ENCODE measurements around the gene TMEM63A. TPM values are rescaled to one million over a fixed set of nuclear protein-coding genes. Genes with fewer than 3 reads are reported as not detected.
"Not testable (repeated sequence)": the region's sequence is repeated elsewhere in the genome, so short reads cannot be mapped to it uniquely, and the experiment has no call there.

The TMEM63A gene
- polyA plus RNA-seq (ENCODE audit: insufficient read length in 3 of 3), result 10 to 100 TPM; 35.7 to 43.0 (median 41.0) TPM

DNA sequence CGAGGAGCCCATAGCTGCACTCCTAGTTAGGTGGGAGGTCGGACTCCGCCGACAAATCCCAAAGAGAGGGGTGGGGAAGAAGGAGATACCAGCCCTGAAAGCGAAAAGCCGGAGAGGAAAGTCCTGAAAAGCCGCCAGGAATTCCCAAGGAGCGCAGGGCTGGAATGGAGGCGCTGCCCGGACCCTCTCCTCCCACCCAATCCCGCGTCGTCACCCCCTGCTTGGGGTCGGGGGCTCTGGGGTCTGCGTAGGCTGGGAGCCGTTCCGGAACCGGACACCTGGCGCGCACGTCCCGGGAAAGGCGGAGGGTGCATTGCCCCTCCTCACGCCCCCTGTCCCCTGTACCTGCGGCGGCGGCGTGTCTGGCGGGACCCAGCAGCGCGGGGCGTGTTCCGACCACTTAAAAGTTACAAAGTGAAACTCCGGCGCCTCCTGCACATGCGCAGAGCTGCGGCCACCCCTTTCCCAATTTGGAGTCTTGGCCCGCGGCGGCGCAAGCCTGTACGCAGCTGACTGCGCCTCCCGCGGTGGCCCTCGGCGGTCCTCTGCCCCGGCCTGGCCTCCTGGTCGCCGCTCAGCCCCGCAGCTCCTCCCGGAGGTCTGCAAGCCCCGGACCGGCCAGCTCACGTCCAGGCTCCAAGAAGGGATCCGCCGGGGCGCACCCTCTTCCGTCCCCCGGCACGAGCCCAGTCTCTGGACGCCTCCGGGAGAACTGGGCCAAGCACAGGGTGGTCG is at the start of gene TMEM63A:
Gene TMEM63A, minus strand, starts transcription at position 422 of the 735 bp plus-strand sequence. CDS start 4,800 bp downstream, outside the sequence.
- peak in 2 of 3 donors; percentile 79 to 80 for DNase-seq (ENCODE audit: low read depth in 3 of 3, low spot score in 2 of 3)

- no peak for DNase-seq (ENCODE audit: low read depth in 3 of 3, low spot score in 2 of 3)
Measured at GRCh38 chr1:225931270-225932136, 49.3 kb upstream of the TMEM63A start.

- no peak for DNase-seq (ENCODE audit: low read depth in 3 of 3, low spot score in 2 of 3)
Measured at GRCh38 chr1:225930566-225930965, 48.4 kb upstream of the TMEM63A start.

- DNase-seq (ENCODE audit: low read depth in 3 of 3, low spot score in 2 of 3), result not testable (repeated sequence)
Measured at GRCh38 chr1:225929462-225929861, 47.3 kb upstream of the TMEM63A start.

DNA sequence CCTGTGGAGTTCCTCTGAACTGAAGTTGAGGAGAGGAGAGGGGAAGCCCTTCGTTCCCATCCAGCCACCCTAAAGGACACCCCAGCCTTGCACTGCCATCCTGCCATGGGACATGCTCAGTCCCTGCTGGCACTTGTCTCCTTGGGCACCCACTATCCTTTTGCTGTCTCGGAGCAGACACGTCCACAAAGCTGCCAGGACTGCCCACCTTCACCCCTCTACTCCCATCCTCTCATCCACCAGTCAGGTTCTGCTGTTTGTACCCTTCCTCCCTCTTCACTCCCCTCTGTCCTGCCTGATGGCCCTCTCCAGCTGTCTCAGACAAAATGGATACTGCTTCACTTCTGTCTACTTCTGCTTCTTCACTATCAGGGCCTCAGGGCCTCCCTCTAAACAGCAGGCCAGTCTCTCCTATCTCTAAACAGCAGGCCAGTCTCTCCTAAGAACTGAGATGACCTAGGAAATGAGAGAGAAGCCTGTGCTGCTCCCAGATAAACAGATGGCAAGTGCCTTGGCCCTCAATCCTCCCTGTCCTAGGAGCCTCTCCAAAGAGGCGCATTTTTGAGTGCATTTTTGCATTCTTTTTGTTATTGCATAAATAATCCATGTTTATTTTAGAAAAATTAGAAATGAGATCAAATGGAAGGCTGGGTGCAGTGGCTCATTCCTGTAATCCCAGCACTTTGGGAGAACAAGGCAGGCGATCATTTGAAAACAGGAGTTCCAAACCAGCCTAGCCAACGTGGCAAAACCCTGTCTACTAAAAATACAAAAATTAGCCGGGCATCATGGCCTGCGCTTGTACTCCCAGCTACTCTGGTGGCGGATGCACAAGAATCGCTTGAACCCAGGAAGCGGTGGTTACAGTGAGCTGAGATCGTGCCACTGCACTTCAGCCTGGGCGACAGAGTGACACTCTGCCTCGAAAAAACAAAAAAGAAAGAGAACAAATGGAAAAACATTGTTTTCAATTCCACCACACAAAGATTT is 46.3 kb upstream of the TMEM63A start:
- DNase-seq (ENCODE audit: low read depth in 3 of 3, low spot score in 2 of 3), result no peak

DNA sequence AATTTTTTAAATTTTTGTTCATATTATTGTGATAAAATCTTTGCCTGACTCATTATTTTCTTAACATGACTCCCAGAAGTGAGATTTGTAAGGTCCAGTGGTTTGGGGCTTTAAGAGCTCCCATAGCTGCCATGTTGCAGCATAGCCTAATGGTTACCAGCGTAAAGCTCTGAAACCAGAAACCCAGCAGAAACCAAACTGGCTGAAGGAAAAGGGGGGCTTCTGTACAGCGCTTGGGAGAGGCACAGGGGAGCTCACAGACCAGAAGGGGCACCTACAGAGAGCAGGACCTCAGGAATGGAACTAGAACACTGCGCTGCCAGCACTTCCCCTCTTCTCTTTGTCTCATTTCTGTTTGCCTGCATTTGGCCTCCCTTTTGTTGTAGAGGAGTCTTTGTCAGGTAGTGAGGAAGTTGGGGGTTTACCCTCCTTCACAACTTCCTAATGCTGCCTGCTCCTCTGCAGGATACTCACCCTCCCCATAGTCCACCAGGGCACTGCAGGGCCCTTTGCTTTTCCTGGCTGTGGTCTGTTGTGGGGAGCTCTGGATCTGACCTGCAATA is 44.5 kb upstream of the TMEM63A start:
- DNase-seq (ENCODE audit: low read depth in 3 of 3, low spot score in 2 of 3), result no peak

DNA sequence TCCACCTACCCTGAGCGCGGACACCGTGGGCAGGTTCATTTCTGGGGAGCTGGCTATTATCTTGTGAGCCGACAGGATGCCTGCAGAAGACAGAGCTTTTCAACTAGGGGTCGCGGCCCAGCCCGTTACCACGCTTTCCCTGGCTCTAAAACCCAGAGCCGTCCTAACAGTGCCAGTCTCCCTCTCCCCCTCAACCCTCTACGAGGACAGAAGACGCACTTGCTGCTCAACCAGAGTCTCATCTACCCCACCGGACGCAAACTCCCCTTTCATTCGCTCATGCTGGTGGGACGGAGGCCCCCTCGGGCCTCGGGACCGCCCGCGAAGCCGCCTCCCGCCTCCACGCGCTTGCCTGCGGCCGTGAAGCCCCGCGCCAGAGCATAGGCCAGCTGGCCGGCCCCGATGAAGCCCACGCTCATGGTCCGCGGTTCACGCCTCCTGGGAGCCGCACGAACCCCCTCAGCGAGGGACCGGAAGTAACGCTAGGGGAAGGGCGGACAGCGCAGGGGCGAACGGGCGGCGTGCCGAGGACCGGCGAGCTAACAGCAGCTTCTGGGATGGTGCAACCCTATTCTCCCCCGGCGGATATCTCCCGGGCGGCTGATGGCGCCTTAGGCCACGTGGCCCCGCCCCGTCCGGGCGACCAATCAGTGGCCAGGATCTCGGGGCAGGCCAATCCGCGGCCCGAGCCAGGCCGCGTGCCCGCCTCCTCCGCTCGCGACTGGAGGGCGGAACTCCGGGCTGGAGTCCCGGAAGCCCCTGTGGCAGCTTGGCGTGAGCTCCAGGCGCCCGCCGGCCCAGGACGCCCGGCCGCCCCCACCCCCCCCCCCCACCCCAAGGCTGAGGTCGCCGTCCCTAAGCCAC is 41.7 kb upstream of the TMEM63A start, which contains the start of gene PYCR2:
Gene PYCR2, minus strand, starts transcription at position 559 of the 864 bp plus-strand sequence. Its CDS starts 140 bp downstream, at position 419.
- peak; percentile 85 to 93 (median 87) for DNase-seq (ENCODE audit: low read depth in 3 of 3, low spot score in 2 of 3)

DNA sequence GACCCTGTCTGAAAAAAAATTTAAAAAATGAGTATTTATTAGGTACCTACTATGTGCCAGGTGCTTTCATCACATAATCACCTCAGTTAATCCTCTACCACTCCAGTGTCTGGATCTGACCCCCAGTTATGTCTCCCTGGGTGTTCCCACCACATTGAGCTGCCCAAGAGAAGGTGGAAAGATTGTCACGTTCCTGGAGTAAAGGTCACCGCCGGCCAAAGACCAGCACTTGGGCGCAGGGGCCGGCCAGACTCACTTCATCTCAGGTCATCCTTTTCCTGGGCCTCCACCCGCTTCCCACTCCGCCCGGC is 41.2 kb upstream of the TMEM63A start:
- DNase-seq (ENCODE audit: low read depth in 3 of 3, low spot score in 2 of 3), result no peak

- no peak for DNase-seq (ENCODE audit: low read depth in 3 of 3, low spot score in 2 of 3)
Measured at GRCh38 chr1:225921734-225922709, 39.8 kb upstream of the TMEM63A start.

GRCh38 chr1:225919906-225920305 is 37.7 kb upstream of the TMEM63A start:
- no peak for DNase-seq (ENCODE audit: low read depth in 3 of 3, low spot score in 2 of 3)

DNA sequence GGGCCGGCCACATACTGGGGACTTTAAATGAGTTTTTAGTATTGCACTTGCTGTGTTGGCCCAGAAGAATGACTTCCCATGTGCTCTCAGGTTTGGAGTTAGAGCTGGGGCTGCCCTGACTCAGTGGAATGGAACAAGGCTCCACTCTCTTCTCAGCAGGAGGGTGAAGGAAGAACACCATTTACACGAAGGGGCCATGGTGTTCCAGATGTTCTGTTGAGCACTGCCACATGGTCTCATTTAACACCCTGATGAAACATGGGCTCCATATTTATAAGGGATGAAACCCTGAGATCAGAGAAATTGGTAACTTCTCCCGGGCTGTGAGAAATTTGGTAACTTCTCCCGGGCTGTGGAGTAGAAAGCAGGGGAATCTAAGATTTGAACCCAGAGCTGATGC is 36.1 kb upstream of the TMEM63A start:
- DNase-seq (ENCODE audit: low read depth in 3 of 3, low spot score in 2 of 3), result no peak

GRCh38 chr1:225917536-225917935 is 35.4 kb upstream of the TMEM63A start:
- DNase-seq (ENCODE audit: low read depth in 3 of 3, low spot score in 2 of 3), result no peak

- no peak for DNase-seq (ENCODE audit: low read depth in 3 of 3, low spot score in 2 of 3)
Measured at GRCh38 chr1:225917101-225917500, 34.9 kb upstream of the TMEM63A start.

- no peak for DNase-seq (ENCODE audit: low read depth in 3 of 3, low spot score in 2 of 3)
Measured at GRCh38 chr1:225915538-225915991, 33.4 kb upstream of the TMEM63A start.

GRCh38 chr1:225914947-225915346 is 32.8 kb upstream of the TMEM63A start:
- no peak for DNase-seq (ENCODE audit: low read depth in 3 of 3, low spot score in 2 of 3)

GRCh38 chr1:225914391-225914790 is 32.2 kb upstream of the TMEM63A start:
- no peak for DNase-seq (ENCODE audit: low read depth in 3 of 3, low spot score in 2 of 3)

DNA sequence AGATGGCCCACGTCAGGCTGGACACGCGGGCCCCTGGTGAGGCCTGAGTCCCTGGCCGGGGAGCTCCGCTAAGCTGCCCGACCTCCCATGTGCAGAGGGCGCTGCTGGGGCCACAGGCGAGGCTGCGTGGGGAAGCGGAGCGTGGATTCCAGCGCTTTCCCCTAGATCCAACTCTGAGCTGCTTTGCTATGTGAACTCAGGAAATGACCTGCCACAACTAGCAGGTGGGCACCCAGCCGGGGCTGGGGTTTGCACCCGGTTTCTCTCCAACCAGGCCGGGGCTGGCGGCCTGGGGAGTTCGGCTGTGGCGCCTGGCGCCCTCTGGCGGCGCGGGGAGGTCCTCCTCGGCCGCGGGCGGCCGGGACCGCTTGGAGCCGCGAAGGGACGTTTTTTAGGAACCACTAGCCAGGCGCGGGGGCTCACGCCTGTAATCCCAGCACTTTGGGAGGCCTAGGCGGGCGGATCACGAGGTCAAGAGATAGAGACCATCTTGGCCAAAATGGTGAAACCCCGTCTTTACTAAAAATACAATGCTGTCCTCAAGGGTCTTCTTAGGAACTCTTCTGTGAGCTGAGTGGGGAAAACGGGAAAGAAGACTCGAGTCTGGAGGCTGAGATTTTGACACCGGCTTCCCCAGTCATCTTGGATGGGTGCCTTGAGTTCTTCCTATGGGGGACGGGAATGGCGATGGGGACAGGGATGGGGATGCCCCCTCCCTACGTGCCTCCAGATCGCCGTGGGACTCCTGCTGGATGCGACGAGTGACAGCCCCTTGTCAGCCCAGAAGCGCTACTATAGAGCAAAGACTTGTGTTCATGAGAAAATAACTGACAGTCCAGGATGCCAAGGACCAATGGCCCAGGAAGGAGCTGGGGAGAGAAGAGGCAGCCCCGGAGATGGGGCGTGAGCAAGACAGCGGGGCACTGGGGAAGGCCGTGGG is 29.3 kb upstream of the TMEM63A start:
- DNase-seq (ENCODE audit: low read depth in 3 of 3, low spot score in 2 of 3), result no peak
